GM18498 (cell line): Measurements from ENCODE around the gene SHISAL1.
"Not testable (repeated sequence)": the region's sequence is repeated elsewhere in the genome, so short reads cannot be mapped to it uniquely, and the experiment has no call there.

Source experiments
- ATAC-seq: cut with Tn5 transposase; IDR thresholded peaks from one replicate; pipeline ENCODE4 v1.9.1; 2021; ENCODE audit warnings: mild to moderate bottlenecking, moderate library complexity; ENCODE audit not compliant: unreplicated experiment

Gene SHISAL1

GRCh38 chr22:44244265-44244822, 68.4 kb downstream of the SHISAL1 start:
- ATAC-seq, result no peak

DNA sequence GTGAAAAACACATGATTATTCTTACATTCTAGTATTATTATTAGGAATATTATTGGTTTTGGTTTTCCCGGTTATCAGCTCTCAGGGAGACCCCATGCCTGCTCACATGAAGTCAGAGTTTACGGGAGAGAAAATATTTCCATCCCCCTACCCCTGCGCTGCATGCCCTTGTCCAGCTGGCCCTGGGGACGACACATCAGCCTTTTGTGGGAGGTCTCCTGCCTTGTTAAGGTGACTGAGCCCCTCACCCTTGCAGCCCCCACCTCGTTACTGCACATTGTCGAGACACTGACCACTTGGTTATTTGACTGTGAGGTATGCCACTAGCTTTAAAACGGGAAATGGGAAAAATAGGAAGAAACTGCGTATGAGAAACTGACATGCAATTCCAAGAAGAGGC, 69.0 kb downstream of the SHISAL1 start:
- no peak for ATAC-seq

- ATAC-seq, result no peak
Observed at GRCh38 chr22:44242946-44243724, 69.6 kb downstream of the SHISAL1 start.

DNA sequence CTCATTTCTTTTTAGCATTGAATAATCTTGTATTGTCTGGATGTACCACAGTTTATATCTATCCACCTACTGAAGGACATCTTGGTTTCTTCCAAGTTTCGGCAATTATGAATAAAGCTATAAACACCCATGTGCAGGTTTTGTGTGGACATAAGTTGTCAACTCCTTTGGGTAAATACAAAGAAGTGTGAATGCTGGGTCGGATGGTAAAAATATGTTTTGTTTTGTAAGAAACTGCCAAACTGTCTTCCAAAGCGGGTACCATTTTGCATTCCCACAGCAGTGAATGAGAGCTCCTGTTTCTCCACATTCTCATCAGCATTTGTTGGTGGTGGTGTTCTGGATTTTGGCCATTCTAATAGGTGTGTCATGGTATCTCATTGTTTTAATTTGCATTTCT, 71.6 kb downstream of the SHISAL1 start:
- not testable (repeated sequence) for ATAC-seq

DNA sequence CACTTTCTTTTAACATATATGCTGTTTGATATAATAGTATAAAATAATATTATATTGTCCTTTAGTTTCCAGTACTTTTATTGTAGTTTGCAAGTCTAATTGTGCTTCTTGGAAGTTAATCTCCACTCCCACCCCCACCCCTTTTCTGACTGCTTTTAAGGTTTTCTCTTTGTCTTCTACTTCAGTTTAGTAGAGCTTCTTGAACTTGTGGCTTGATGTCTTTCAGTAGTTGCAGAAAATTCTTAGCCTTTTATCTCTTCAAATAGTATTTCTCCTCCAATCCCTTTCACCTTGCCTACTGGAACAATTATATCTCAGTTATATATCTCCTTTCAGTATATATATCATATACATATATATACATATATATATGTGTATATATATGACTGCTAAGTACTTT, 75.5 kb downstream of the SHISAL1 start:
- ATAC-seq, result no peak

DNA sequence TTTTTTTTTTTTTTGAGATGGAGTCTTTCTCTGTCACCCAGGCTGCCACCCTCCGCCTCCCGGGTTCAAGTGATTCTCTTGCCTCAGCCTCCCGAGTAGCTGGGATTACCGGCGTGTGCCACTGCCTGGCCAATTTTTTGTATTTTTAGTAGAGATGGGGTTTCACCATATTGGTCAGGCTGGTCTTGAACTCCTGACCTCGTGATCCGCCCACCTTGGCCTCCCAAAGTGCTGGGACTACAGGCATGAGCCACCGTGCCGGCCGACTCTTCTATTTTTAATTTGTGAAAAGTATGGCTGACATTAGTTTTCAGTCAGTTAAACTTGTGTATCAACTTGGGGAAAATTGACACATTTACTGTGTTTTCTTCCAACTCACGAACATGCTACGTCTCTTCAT, 78.4 kb downstream of the SHISAL1 start:
- ATAC-seq, result not testable (repeated sequence)

DNA sequence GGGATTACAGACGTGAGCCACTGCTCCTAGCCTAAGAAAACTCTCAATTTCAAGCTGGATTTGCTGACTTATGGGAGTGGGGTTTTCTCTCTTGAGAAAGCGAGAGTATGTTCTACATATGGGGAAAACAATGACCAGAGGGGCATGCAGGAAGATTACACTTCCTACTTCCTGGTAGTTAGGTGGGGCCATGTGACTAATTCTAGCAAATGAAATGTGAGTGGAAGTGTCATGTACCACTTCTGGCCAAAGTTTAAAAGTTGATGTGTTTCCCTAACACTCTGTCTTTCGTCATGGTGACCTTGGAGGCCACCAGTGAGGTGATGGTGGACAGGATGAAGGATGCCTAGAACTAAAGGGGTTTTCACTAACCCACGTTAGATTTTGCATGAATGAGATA, 81.5 kb downstream of the SHISAL1 start:
- no peak for ATAC-seq

DNA sequence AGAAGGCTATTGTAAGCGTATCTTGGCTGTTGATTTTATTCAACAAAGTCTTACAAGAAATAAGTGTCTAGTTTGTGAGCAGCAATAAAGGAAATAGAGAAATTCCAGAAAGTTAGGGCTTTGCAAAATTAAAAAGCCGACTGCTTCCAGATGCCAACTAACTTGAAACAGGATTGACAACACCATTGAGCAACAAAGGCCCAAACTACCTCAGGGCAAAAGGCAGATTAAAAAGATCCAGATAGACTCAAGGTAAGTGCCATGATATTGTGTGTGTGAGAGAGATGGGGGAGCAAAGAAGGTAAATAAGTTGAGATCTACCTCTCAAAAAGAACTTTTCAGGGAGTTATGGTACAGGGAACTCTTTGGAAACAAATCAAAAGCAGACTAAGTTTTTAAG, 82.9 kb downstream of the SHISAL1 start:
- no peak for ATAC-seq

DNA sequence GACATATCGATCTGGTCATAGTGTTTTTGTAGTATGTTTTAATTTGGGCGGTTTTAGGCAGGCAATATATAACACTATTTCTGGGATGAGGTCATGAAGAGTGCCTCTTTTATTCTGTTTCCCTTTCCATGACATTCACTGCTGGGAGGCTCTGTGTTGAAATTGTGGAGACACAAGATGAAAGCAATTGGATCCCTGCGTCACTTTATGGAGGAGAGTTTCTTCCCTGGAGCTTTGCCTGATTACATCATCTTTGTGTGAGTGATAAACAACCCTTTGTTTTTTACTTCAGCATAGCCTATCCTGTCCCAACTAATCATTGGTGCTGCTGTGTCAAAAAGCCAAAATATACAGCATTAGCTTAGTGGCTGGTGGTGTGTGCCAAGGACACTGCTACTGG, 83.4 kb downstream of the SHISAL1 start:
- ATAC-seq, result no peak

DNA sequence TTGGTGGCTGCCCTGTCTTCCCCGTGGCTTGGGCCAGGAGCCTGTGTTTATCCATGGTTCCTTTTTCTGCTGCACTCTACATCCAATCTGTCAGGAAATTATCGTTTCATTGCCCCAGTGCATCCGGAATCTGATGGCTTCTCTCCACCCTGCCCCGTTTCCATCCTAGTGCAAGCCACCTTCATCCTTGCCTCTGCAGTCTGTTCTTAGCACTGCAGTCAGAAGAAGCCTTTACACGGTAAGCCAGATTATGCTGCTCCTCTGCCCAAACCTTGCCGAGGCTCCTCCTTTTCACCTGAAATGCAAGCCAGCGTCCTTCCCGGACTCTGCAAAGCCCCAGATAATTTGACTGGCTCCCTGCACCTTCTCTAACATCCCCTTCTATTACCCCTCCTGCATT, 86.9 kb downstream of the SHISAL1 start:
- ATAC-seq, result no peak

DNA sequence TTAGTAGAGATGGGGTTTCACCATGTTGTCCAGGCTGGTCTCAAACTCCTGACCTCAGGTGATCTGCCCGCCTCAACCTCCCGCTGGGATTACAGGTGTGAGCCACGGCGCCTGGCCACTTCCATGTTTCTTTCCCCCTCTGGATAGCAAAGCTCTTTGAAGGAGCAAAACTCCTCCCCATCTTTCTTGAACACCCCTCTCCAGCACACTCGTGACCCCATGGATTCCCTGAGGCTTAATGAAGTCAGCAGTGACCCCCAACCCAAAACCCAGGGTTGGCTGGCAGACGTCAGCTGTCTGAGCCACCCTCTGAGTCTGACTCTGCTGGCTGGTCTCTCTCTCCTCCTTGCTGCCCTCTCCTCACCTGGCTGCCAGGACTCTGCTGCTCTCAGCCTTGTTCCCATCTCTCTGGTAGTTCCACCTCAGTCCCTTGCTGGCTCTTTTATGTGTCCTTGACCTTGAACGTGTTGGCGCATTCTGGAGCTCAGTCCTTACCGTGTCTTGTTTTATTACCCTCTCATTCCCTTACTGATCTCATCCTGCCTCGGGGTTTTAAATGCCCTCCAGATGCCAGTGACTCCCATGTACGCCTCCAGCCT, 87.6 kb downstream of the SHISAL1 start:
- no peak for ATAC-seq

GRCh38 chr22:44224166-44224565, 88.6 kb downstream of the SHISAL1 start:
- ATAC-seq, result no peak

DNA sequence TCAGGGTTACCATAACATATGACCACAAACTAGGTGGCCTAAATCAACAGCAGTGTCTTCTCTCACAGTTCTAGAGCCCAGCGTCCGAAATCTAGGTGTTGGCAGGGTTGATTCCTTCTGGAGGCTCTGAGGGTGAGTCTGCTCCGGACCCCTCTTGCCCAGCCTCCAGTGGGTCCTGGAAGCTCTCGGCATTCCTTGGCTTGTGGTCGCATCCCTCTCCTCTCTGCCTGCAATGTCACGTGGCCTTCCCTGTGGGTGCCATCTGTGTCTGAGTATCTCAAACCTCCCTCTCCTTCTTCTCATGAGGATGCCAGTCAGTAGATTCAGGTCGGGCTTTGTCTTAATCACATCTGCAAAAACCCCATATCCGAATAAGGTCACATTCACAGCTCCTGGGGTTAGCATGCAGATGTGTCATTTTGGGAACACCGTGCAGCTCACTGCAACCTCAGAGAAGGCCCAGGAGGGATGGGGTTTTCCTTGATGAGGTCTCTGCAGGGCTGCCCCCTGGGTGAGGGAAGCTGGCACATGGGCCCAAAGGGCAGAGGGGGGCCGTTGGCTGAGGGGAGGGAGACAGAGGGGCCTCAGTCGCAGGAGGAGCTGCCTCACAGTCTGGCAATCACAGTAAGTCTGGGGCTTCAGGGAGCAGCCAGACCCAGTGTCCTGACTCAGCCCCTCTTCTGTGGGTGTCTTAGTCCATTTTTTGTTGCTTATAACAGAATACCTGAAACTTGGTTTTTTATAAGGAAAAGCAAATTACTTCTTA, 90.9 kb downstream of the SHISAL1 start:
- ATAC-seq, result no peak

- ATAC-seq, result no peak
Observed at GRCh38 chr22:44220727-44221680, 91.7 kb downstream of the SHISAL1 start.

GRCh38 chr22:44219101-44219870, 93.5 kb downstream of the SHISAL1 start:
- ATAC-seq, result no peak

DNA sequence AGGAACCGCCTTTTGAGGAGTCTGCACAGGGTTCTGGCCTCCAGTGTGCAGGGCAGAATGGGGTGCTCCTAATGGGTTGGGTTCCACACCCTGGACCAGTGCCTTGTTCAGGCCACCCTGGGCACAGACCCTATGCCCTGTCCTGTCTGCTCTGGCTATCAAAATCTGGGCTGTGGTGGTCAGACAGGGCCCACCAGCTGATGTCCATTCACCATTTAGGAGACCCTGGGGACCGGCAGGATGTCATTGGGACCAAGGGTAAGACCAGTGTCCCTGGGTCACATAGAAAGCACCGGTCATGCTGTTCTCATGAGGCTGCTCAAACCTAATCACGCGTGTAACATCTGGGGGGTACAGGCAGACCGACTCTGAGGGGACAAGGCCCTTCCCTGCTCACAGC, 94.7 kb downstream of the SHISAL1 start:
- no peak for ATAC-seq

DNA sequence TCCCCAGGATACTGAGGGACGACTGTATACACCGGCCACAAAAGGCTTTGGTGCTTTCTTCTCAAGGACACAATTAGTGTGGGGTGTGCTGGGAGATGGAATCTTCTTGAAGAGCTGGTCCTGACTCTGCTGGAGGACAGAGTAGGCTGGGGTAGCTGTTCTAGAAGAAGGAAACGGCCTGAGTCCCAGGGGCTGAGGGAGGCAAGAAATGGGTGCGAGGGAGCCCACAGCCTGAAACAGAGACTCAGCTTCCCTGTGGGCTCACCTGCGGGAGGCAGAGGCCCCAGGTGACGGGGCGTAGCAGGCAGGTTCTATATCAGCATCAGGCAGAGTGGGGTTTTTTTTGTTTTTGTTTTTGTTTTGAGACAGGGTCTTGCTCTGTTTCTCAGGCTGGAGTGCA, 95.4 kb downstream of the SHISAL1 start:
- ATAC-seq, result no peak

GRCh38 chr22:44215287-44215686, 97.5 kb downstream of the SHISAL1 start:
- ATAC-seq, result no peak

GRCh38 chr22:44214764-44215163, 98.0 kb downstream of the SHISAL1 start:
- ATAC-seq, result no peak

- no peak for ATAC-seq
Observed at GRCh38 chr22:44214187-44214586, 98.6 kb downstream of the SHISAL1 start.
